ENCODE measurements around the gene CCDC192. TPM values are rescaled to one million over a fixed set of nuclear protein-coding genes. Genes with fewer than 3 reads are reported as not detected.
"Not testable (repeated sequence)": the region's sequence is repeated elsewhere in the genome, so short reads cannot be mapped to it uniquely, and the experiment has no call there.

The CCDC192 gene
- total RNA-seq, 1 donor from 2014 or later = not detected

DNA sequence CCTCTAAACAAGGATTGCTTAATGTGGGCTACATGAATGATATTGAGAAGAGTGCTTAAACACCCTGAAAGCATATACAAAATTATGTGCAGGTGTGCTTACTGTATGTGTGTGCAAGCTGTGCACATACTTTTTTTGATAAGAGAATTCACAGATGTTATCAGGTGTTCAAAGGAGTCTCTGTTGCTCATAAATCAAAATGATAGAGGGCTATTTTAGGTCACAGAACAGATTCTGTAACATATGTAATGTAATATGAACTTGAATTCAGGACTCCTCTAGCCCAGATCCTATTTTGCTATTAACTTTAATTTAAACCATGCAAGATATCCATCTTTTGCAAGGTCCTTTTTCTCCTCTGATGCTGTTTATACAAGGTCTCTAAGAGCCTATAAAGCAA lies 38.2 kb downstream of the CCDC192 start:
- no peaks in the 10 kb centered on the region for H4K20me1 ChIP-seq (ENCODE audit: insufficient read depth, low read length)
- no peaks in the 10 kb centered on the region for H3K9me3 ChIP-seq (ENCODE audit: insufficient read depth, low read depth, low read length)
- H3K27ac ChIP-seq (ENCODE audit: low read depth, low read length) = no peak overlapping the region
- peaks cover 7% of the 10 kb centered on the region for H3K27me3 ChIP-seq (ENCODE audit: insufficient read depth, low read length)
- H3K36me3 Mint-ChIP-seq (ENCODE audit: low read depth, unreplicated experiment) = no peaks in the 10 kb centered on the region
- no peaks in the 10 kb centered on the region for H3K4me1 ChIP-seq (ENCODE audit: insufficient read depth, low read length)
- H3K4me1 Mint-ChIP-seq (ENCODE audit: low read depth, unreplicated experiment) = no peaks in the 10 kb centered on the region
- H3K4me3 ChIP-seq (ENCODE audit: insufficient read depth, low read depth, low read length) = no peak overlapping the region
- DNase-seq (ENCODE audit: low read depth) (no peak), FAIRE-seq (no peak)
- no peak overlapping the region for H2AFZ ChIP-seq (ENCODE audit: low read depth, low read length)
- no peak overlapping the region for H3K4me3 Mint-ChIP-seq (ENCODE audit: unreplicated experiment)
- no peak overlapping the region for H3K27ac Mint-ChIP-seq (ENCODE audit: unreplicated experiment)
- H3K27me3 Mint-ChIP-seq (ENCODE audit: low read depth, unreplicated experiment) = peaks cover 2% of the 10 kb centered on the region
- no peak overlapping the region for H3K4me2 ChIP-seq (ENCODE audit: low read length)
- no peaks in the 10 kb centered on the region for H3K9me3 Mint-ChIP-seq (ENCODE audit: unreplicated experiment)
- no peaks in the 10 kb centered on the region for H3K79me2 ChIP-seq (ENCODE audit: insufficient read depth, low read length)
- no peaks in the 10 kb centered on the region for H3K36me3 ChIP-seq (ENCODE audit: insufficient read depth, low read length)
- no peak overlapping the region for H3K9ac ChIP-seq (ENCODE audit: low read length)
- TF ChIP-seq, protein P1, sequence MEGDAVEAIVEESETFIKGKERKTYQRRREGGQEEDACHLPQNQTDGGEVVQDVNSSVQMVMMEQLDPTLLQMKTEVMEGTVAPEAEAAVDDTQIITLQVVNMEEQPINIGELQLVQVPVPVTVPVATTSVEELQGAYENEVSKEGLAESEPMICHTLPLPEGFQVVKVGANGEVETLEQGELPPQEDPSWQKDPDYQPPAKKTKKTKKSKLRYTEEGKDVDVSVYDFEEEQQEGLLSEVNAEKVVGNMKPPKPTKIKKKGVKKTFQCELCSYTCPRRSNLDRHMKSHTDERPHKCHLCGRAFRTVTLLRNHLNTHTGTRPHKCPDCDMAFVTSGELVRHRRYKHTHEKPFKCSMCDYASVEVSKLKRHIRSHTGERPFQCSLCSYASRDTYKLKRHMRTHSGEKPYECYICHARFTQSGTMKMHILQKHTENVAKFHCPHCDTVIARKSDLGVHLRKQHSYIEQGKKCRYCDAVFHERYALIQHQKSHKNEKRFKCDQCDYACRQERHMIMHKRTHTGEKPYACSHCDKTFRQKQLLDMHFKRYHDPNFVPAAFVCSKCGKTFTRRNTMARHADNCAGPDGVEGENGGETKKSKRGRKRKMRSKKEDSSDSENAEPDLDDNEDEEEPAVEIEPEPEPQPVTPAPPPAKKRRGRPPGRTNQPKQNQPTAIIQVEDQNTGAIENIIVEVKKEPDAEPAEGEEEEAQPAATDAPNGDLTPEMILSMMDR (IDR thresholded peaks at IDR 0.05; ENCODE audit: insufficient read depth, low read depth, low read length) = no peak
- no peak for TF ChIP-seq EZH2 (IDR thresholded peaks at IDR 0.05; ENCODE audit: insufficient read depth, low read length)

DNA sequence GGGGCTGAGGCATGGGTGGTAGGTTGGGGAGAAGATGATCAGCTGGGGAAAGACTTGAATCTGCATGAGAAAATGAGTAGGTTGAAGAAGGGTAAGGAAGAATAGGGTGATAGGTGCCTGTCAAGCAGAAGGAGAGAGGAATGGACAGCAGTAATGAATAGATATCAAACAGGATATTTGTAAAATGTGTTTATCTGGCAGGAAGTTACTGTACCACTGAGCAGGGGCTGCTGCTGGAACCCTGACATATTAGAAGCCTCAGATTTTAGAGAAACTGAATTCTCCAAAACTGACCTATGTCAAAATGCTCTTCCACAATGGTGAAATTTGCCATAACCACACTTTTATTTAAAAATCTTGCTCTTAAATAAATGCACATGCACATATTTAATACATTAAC lies 41.0 kb downstream of the CCDC192 start:
- H3K9ac ChIP-seq (ENCODE audit: low read length) = no peak overlapping the region
- TF ChIP-seq, protein P1 (IDR thresholded peaks at IDR 0.05; ENCODE audit: insufficient read depth, low read depth, low read length) = no peak
- no peak for TF ChIP-seq EZH2 (IDR thresholded peaks at IDR 0.05; ENCODE audit: insufficient read depth, low read length)
- Mint-ChIP-seq H3K27me3 (ENCODE audit: low read depth, unreplicated experiment) (peaks cover 2% of the 10 kb centered on the region), H3K4me1 (ENCODE audit: low read depth, unreplicated experiment) (no peaks in the 10 kb centered on the region), H3K27ac (ENCODE audit: unreplicated experiment) (no peak overlapping the region), H3K9me3 (ENCODE audit: unreplicated experiment) (no peaks in the 10 kb centered on the region), H3K36me3 (ENCODE audit: low read depth, unreplicated experiment) (no peaks in the 10 kb centered on the region), H3K4me3 (ENCODE audit: unreplicated experiment) (no peak overlapping the region)
- H3K36me3 ChIP-seq (ENCODE audit: insufficient read depth, low read length) = no peaks in the 10 kb centered on the region
- no peak overlapping the region for H3K4me2 ChIP-seq (ENCODE audit: low read length)
- DNase-seq (ENCODE audit: low read depth) (no peak), FAIRE-seq (no peak)
- H3K9me3 ChIP-seq (ENCODE audit: insufficient read depth, low read depth, low read length) = no peaks in the 10 kb centered on the region
- no peaks in the 10 kb centered on the region for H3K4me1 ChIP-seq (ENCODE audit: insufficient read depth, low read length)
- H4K20me1 ChIP-seq (ENCODE audit: insufficient read depth, low read length) = no peaks in the 10 kb centered on the region
- H3K79me2 ChIP-seq (ENCODE audit: insufficient read depth, low read length) = no peaks in the 10 kb centered on the region
- no peak overlapping the region for H3K27ac ChIP-seq (ENCODE audit: low read depth, low read length)
- peaks cover 7% of the 10 kb centered on the region for H3K27me3 ChIP-seq (ENCODE audit: insufficient read depth, low read length)
- H3K4me3 ChIP-seq (ENCODE audit: insufficient read depth, low read depth, low read length) = no peak overlapping the region
- H2AFZ ChIP-seq (ENCODE audit: low read depth, low read length) = no peak overlapping the region

DNA sequence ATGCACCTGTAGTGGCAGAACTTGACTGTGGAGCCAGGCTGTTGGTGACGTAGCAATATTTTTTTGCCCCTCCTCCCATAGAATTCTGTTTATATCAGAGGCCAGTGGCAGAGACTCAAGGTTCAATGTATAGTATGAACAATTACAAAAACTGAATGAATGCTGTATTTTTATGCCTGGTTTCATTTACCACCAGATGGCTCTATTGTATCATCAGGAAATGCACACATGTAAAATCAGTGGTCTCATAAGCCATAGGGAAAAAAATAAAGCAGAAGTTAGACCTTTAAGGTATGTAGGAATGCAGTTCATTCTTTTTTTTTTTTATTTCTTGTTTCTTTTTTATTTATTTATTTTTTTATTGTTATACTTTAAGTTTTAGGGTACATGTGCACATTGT lies 43.6 kb downstream of the CCDC192 start:
- Mint-ChIP-seq H3K4me3 (ENCODE audit: unreplicated experiment) (no peak overlapping the region), H3K9me3 (ENCODE audit: unreplicated experiment) (no peaks in the 10 kb centered on the region), H3K4me1 (ENCODE audit: low read depth, unreplicated experiment) (no peaks in the 10 kb centered on the region), H3K27ac (ENCODE audit: unreplicated experiment) (no peak overlapping the region), H3K27me3 (ENCODE audit: low read depth, unreplicated experiment) (peaks cover under 1% of the 10 kb centered on the region), H3K36me3 (ENCODE audit: low read depth, unreplicated experiment) (no peaks in the 10 kb centered on the region)
- Histone ChIP-seq H2AFZ (ENCODE audit: low read depth, low read length) (no peak overlapping the region), H3K36me3 (ENCODE audit: insufficient read depth, low read length) (no peaks in the 10 kb centered on the region), H4K20me1 (ENCODE audit: insufficient read depth, low read length) (no peaks in the 10 kb centered on the region), H3K27ac (ENCODE audit: low read depth, low read length) (no peak overlapping the region), H3K27me3 (ENCODE audit: insufficient read depth, low read length) (peaks cover 7% of the 10 kb centered on the region), H3K4me3 (ENCODE audit: insufficient read depth, low read depth, low read length) (no peak overlapping the region), H3K4me2 (ENCODE audit: low read length) (no peak overlapping the region), H3K9me3 (ENCODE audit: insufficient read depth, low read depth, low read length) (no peaks in the 10 kb centered on the region), H3K9ac (ENCODE audit: low read length) (no peak overlapping the region), H3K4me1 (ENCODE audit: insufficient read depth, low read length) (no peaks in the 10 kb centered on the region), H3K79me2 (ENCODE audit: insufficient read depth, low read length) (no peaks in the 10 kb centered on the region)
- FAIRE-seq (peak; percentile 56), DNase-seq (ENCODE audit: low read depth) (peak; percentile 17)
- no peak for TF ChIP-seq EZH2 (IDR thresholded peaks at IDR 0.05; ENCODE audit: insufficient read depth, low read length)
- TF ChIP-seq, protein P1 (IDR thresholded peaks at IDR 0.05; ENCODE audit: insufficient read depth, low read depth, low read length) = peak; percentile 53

DNA sequence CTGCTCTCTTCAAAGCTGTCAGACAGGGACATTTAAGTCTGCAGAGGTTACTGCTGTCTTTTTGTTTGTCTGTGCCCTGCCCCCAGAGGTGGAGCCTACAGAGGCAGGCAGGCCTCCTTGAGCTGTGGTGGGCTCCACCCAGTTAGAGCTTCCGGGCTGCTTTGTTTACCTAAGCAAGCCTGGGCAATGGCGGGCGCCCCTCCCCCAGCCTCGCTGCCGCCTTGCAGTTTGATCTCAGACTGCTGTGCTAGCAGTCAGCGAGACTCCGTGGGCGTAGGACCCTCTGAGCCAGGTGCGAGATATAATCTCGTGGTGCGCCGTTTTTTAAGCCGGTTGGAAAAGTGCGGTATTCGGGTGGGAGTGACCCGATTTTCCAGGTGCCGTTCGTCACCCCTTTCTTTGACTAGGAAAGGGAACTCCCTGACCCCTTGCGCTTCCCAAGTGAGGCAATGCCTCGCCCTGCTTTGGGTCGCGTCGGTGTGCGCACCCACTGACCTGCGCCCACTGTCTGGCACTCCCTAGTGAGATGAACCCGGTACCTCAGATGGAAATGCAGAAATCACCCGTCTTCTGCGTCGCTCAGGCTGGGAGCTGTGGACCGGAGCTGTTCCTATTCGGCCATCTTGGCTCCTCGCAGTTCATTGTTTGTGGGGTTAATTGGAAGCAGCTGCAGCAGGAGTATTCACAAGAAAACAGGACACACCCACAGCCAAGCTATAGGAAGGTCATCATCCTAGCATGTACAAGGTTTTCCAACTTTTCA lies 49.5 kb downstream of the CCDC192 start:
- not testable (repeated sequence) for H2AFZ ChIP-seq (ENCODE audit: low read depth, low read length); FAIRE-seq; H3K27me3 ChIP-seq (ENCODE audit: insufficient read depth, low read length); H3K4me2 ChIP-seq (ENCODE audit: low read length); H3K9ac ChIP-seq (ENCODE audit: low read length); H3K27ac ChIP-seq (ENCODE audit: low read depth, low read length); H3K4me3 Mint-ChIP-seq (ENCODE audit: unreplicated experiment); H4K20me1 ChIP-seq (ENCODE audit: insufficient read depth, low read length); H3K27ac Mint-ChIP-seq (ENCODE audit: unreplicated experiment); H3K36me3 ChIP-seq (ENCODE audit: insufficient read depth, low read length); DNase-seq (ENCODE audit: low read depth); H3K36me3 Mint-ChIP-seq (ENCODE audit: low read depth, unreplicated experiment); H3K9me3 ChIP-seq (ENCODE audit: insufficient read depth, low read depth, low read length); H3K9me3 Mint-ChIP-seq (ENCODE audit: unreplicated experiment); H3K79me2 ChIP-seq (ENCODE audit: insufficient read depth, low read length); H3K27me3 Mint-ChIP-seq (ENCODE audit: low read depth, unreplicated experiment); H3K4me3 ChIP-seq (ENCODE audit: insufficient read depth, low read depth, low read length)
- peaks cover 11% of the 10 kb centered on the region for H3K4me1 ChIP-seq (ENCODE audit: insufficient read depth, low read length)
- H3K4me1 Mint-ChIP-seq (ENCODE audit: low read depth, unreplicated experiment) = peaks cover 16% of the 10 kb centered on the region

Data from astrocyte (in vitro differentiated cells and primary cell).